Prostate gland (tissue), 2 donors: ENCODE measurements around the gene PHLPP1.

Experiments used
- CTCF ChIP-seq, 4 experiments: fragments of 200-600 bp in 2 of 4; fragments of 450-650 bp in 2 of 4; sonication (generic) in 2 of 4; IDR thresholded peaks; 1 replicate in 3 of 4; 2 replicates in 1 of 4; pipeline ENCODE4 v1.5.1; 2016 to 2019; ENCODE audit warnings: antibody characterized with exemption in 4 of 4, mild to moderate bottlenecking in 2 of 4, moderate library complexity in 2 of 4
- POLR2A ChIP-seq: fragments of 450-650 bp; IDR thresholded peaks from one replicate; pipeline ENCODE4 v1.6.1; 2016; ENCODE audit warnings: antibody characterized with exemption, mild to moderate bottlenecking

- TF ChIP-seq CTCF (IDR thresholded peaks at IDR 0.05), result no peak
- TF ChIP-seq POLR2A, result no peak
These were observed 258.3 kb downstream of the PHLPP1 start for GRCh38 chr18:62973689-62974088.
